ENCODE measurements around the gene TRAPPC4.
"Not testable (repeated sequence)": the region's sequence is repeated elsewhere in the genome, so short reads cannot be mapped to it uniquely, and the experiment has no call there.

The TRAPPC4 gene

GRCh38 chr11:119038884-119039283 is 20.3 kb downstream of the TRAPPC4 start:
- FAIRE-seq, result no peak

- FAIRE-seq, result not testable (repeated sequence)
Measured at GRCh38 chr11:119039471-119039870, 20.9 kb downstream of the TRAPPC4 start.

GRCh38 chr11:119041821-119042514 is 23.4 kb downstream of the TRAPPC4 start:
- FAIRE-seq, result no peak

GRCh38 chr11:119042927-119043326 is 24.4 kb downstream of the TRAPPC4 start:
- no peak for FAIRE-seq

GRCh38 chr11:119044708-119045107 is 26.1 kb downstream of the TRAPPC4 start:
- FAIRE-seq, result no peak

GRCh38 chr11:119046489-119046888 is 27.9 kb downstream of the TRAPPC4 start:
- no peak for FAIRE-seq

- FAIRE-seq, result no peak
Measured at GRCh38 chr11:119047205-119047604, 28.6 kb downstream of the TRAPPC4 start.

GRCh38 chr11:119048644-119049043 is 30.1 kb downstream of the TRAPPC4 start:
- FAIRE-seq, result no peak

- FAIRE-seq, result no peak
Measured at GRCh38 chr11:119049081-119049480, 30.5 kb downstream of the TRAPPC4 start.

- no peak for FAIRE-seq
Measured at GRCh38 chr11:119051440-119052162, 33.0 kb downstream of the TRAPPC4 start.

- no peak for FAIRE-seq
Measured at GRCh38 chr11:119052163-119052814, 33.7 kb downstream of the TRAPPC4 start.

GRCh38 chr11:119054418-119054817 is 35.9 kb downstream of the TRAPPC4 start:
- FAIRE-seq, result no peak

- no peak for FAIRE-seq
Measured at GRCh38 chr11:119055901-119056300, 37.3 kb downstream of the TRAPPC4 start.

- no peak for FAIRE-seq
Measured at GRCh38 chr11:119056421-119056999, 37.9 kb downstream of the TRAPPC4 start.

GRCh38 chr11:119057000-119057769 is 38.6 kb downstream of the TRAPPC4 start, which contains the start of gene HYOU1:
Gene HYOU1 (minus strand): TSS chr11:119057205. CDS start chr11:119056160, 1,045 bp downstream.
- no peak for FAIRE-seq

GRCh38 chr11:119059128-119059527 is 40.6 kb downstream of the TRAPPC4 start:
- not testable (repeated sequence) for FAIRE-seq

- FAIRE-seq, result no peak
Measured at GRCh38 chr11:119061256-119061655, 42.7 kb downstream of the TRAPPC4 start.

- FAIRE-seq, result no peak
Measured at GRCh38 chr11:119062779-119063178, 44.2 kb downstream of the TRAPPC4 start.

GRCh38 chr11:119065369-119065768 is 46.8 kb downstream of the TRAPPC4 start:
- FAIRE-seq, result no peak

- FAIRE-seq, result peak; percentile 69
Measured at GRCh38 chr11:119067371-119068222, 49.0 kb downstream of the TRAPPC4 start, which contains the start of gene VPS11. Gene VPS11 (plus strand): TSS chr11:119067818. CDS start chr11:119067824, 6 bp downstream.

Measured in A204.1 (cell line).